Umbilical cord (tissue), 2 donors: ENCODE results near the gene NPTXR. TPM values are rescaled to one million over a fixed set of nuclear protein-coding genes. Genes with fewer than 3 reads are reported as not detected.

Experiments
- DNase-seq: peaks from one replicate; pipeline ENCODE4 v3.0.0-alpha.2; 2015; ENCODE audit warnings: low spot score
- total RNA-seq: library from RNA; depleted of rRNA; stranded (reverse); fragments of >200 nt; gene quantifications from one replicate; pipeline ENCODE4 v1.2.3, GENCODE V29; 2014; ENCODE audit warnings: low replicate concordance; ENCODE audit not compliant: insufficient read depth

NPTXR gene
- total RNA-seq, 1 donor from 2014 or later, result 3.9 TPM

DNA sequence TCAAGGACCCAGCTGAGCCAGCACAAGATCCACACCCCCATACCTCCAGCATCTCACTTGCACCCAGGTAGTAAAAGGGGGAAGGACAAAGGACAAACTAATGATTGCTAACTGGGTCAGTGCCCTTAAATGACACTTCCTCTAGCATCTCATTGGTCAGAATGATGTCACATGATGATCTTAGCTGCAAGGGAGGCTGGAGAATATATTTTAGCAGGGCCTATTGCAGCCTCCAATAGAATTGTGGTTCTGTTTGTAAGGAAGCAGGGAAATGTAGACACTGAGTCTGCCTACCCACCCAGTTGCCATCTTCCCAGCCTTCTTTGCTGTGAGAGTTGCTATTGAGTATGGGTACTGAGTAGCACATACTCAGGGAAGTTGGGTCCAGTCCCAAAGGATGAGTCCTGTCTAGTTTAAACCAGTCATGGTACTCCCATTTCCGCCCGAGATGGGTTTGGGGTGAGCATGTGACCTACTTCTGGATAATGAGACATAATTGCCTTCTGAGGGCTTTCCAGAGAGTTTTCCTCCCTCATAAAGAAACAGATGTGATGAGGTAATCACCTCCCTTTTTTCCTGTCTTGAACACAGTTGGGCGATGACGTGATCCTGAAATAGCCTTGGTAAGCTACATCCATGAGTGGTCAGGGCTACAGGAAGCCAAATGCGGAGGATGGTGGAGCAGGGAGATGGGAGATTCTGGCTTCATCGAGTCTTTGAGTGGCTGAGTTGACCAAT is 44.4 kb downstream of the NPTXR start:
- DNase-seq, result no peak

GRCh38 chr22:38798496-38798895 is 45.3 kb downstream of the NPTXR start:
- DNase-seq, result no peak

DNA sequence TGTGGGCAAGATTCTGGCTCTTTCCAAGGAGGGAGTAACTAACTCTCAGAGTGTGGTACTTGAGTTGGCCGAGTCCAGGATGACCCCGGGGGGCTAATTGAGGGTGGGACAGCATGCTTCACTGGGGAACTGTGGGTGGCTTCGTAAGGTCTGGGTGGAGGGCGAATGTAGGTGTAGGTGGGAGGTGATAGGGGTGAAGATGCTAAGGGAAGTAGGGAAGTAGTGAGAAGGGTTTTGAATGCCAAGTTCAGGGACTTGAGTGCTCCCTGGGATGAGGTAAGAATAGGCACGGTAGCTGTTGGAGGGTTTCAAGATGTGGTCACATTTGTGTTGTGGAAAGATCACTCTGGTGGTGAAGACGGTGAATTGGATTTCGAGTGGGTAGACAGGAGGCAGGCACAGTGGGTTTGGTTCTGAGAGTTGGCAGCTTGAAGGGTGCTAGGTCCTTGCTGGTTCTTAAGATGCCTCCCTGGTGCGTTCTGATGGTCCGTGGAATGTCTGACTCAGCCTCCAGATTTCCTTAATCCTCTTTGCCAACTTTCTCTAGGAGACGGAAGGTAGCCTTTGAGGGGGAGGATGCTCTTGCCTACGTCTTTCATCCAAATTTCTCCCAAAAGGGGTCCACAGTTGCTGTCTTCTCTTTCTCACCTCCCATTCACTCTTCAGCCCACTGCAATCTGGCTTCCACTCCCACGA is 47.4 kb downstream of the NPTXR start:
- DNase-seq, result no peak

- DNase-seq, result no peak
Measured at GRCh38 chr22:38795569-38795968, 48.3 kb downstream of the NPTXR start.

- peak; percentile 99 for DNase-seq
Measured at GRCh38 chr22:38793721-38794466, 49.9 kb downstream of the NPTXR start, which contains the start of gene DNAL4. Gene DNAL4 (minus strand): TSS chr22:38794143. CDS start chr22:38782731, 11,412 bp downstream.

DNA sequence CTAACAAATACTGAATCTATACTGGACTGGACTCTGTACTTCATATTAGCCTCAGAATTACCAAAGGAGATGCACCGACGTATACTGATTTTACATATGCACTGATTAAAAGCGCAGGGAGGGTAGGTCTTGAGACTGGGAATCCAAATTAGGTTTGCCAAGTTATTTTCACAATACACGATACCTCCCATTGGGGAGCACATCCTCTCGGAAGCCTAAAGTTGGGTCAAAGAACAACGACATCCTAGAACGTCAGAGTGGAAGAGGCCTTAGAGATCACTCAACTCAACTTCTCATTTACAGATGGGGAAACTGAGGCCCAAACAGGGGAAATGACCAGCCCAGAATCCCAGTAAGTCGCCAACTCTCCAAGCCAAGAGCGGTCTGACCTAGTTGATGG is 50.5 kb downstream of the NPTXR start:
- no peak for DNase-seq

- DNase-seq, result no peak
Measured at GRCh38 chr22:38792833-38793232, 51.0 kb downstream of the NPTXR start.

GRCh38 chr22:38789606-38790005 is 54.2 kb downstream of the NPTXR start:
- DNase-seq, result no peak

- DNase-seq, result no peak
Measured at GRCh38 chr22:38788846-38789245, 55.0 kb downstream of the NPTXR start.

GRCh38 chr22:38788021-38788816 is 55.6 kb downstream of the NPTXR start:
- peak; percentile 95 for DNase-seq

DNA sequence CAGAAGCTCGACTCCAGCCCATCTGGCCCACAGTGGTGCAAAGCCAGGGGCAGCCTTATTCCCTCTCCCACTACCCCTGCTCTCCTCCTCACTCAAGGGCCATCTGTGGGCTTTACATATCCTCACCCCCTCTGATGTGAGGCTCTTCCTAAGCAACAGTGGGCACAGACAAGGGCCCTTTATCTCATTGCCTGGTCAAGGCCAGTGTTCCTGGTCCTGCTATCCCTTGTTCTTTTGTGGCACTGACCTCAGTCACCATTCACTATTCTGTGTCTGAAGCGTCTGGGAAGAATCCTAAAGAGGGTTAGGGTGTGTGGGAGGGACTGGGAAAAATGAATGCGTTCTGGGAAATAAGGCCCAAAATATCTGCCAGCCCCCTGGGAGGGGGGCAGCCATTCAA is 57.2 kb downstream of the NPTXR start:
- no peak for DNase-seq

GRCh38 chr22:38784856-38785255 is 59.0 kb downstream of the NPTXR start:
- no peak for DNase-seq

DNA sequence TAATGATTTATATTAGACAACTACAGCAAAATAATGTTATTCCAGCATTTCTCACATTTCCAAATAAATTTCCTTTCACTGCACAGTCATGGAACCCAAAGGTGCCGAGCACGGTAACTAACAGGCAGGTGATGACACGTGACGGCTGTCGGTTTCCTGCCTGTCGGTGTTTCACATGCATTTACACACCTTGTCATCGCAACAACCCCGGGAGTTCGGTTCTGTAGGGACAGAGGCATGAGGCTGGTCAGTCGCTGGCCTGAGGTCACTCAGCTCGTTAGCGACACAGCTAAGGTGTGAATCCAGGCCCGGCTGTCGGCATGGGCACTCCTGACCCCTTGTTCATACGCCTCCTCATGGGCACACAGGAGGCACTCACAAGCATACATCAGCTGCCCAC is 59.8 kb downstream of the NPTXR start:
- no peak for DNase-seq

- no peak for DNase-seq
Measured at GRCh38 chr22:38783095-38783615, 60.7 kb downstream of the NPTXR start.

DNA sequence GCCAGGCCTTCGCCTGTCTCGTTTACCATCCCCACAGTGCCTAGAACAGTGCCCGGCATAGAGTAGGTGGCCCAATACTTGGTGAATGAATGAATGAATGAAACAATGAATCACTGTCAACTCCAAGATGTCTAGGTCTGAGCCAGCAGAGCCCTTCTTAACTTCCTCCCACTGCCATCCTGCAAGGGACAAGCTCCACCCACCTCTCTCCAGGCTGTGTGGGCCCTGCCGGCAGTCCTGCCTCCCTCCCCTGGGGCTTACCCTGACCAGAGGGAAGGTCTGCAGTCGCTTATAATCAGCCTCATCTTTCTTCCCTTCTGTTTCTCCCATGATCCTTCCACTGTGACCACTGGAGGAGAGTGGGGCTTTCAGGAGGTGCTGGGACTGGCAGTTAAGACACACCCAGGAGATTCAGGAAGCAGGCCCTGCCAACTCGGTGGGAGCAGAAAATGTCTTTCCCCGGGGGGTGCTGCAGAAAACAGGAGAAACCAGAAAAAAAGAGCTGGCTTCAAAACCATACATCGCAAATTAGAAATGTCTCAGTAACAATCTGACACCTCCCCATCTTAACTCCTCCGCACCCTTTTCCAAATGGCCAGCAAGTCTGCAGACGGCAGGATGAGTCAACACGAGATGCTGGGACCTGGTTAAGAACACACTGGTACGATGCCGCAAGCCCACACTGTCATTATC is 61.3 kb downstream of the NPTXR start:
- peak; percentile 29 for DNase-seq

GRCh38 chr22:38781033-38781432 is 62.8 kb downstream of the NPTXR start:
- DNase-seq, result no peak

DNA sequence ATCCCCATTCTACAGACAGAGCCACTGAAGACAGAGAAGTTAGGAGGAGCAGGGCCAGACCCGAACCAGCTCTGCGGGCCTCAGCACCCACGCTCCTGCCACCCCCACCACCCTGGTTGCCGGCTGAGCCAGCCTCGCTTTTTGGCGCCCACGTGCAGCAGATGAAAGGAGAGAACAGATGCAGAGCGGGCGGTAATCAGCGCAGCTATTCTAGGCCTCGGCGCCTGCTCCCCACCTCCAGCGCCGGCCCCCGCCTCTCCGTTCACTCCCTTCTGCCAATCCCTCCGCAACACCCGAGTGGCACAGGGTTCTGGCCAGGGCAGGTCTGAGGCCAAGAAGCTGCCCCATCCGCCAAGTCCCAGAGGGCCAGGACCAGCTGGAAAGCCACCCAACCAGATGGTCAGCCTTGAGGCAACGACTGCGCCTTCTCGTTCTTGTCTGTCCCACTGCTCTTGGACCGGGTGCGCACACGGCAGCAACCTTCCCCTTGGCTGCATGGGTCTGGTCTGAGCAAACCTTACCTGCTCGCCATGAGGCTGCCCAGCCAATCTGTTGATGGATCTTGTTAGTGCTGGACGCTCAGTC is 66.6 kb downstream of the NPTXR start:
- no peak for DNase-seq

DNA sequence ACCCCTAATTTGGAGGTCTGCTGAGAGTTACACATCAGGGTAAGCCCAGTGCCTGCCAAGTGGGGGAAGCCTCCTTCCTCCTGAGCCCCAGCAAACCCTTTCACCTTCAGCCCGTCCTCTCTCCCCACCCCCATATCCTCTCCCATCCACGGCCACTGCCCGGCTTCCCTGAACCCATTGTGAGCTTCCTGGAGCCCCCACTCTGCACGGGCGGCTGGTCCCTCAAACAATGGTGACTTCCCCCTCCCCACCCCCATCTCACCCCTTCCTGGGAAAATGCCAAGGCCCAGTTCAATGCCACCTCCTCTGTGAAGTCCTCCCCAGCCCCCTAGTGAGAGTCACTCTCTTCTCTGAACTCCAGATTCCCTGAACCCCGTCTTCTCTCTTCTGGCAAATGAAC is 67.7 kb downstream of the NPTXR start:
- no peak for DNase-seq

GRCh38 chr22:38775656-38776055 is 68.2 kb downstream of the NPTXR start:
- DNase-seq, result no peak

DNA sequence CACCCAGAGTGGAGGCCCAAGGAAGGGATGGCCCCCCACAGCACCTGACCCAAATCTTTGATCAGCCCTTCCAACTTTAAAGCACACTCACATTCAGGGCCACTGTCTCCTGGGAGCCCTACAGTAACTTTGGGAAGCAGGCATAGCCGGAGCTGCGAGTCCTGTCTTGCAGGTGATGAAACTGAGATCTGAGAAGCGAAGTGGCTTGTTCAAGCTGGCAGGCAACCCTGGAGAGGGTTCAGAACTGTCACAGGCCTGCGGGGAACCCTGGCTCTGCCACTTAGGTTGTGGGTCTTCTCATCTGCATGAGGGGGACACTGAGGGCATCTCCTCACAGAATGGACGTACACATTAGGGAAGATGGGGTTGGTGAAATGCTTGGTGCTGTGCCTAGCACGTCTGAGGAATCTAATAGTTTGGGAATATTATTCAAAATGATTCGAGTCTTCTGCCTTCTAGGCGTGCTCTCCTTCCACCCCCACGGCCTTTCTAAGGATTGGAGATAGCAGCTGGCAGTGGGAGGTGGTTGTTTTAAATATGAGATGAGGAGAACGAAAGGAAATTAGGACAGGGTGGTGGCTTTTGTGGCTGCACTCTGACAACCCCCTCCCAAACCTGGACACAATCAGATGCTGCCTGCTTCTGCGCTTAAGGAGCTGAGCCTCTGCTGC is 69.2 kb downstream of the NPTXR start:
- no peak for DNase-seq
